MM.1S (cell line): ENCODE measurements around the gene CYP20A1.
A peak's percentile ranks its signal among the peaks of the same experiment; 100 is the strongest.

Experiments
- DNase-seq: peaks from one replicate; pipeline ENCODE4 v3.0.0-alpha.2; 2015
- H2AFZ ChIP-seq: fragments of 300-600 bp; sonication (generic); 2 replicates; pipeline ENCODE4 v1.6.0; 2016; ENCODE audit warnings: antibody characterized with exemption, low read length
- H3F3A ChIP-seq: fragments of 300-600 bp; sonication (generic); 2 replicates; pipeline ENCODE4 v1.6.1; 2016; ENCODE audit warnings: mild to moderate bottlenecking, antibody characterized with exemption, low read length, moderate library complexity, mixed read lengths; ENCODE audit not compliant: insufficient read depth
- H3K27ac ChIP-seq: fragments of 300-600 bp; sonication (generic); 2 replicates; pipeline ENCODE4 v1.5.1; 2016; ENCODE audit warnings: mild to moderate bottlenecking, low read length
- H3K27me3 ChIP-seq: fragments of 300-600 bp; sonication (generic); replicated peaks from 2 replicates; pipeline ENCODE4 v1.6.0; 2016; ENCODE audit warnings: low read length; ENCODE audit not compliant: insufficient read depth
- H3K36me3 ChIP-seq: fragments of 300-600 bp; sonication (generic); replicated peaks from 2 replicates; pipeline ENCODE4 v1.6.1; 2016; ENCODE audit warnings: mild to moderate bottlenecking, low read length, mixed read lengths; ENCODE audit not compliant: insufficient read depth
- H3K4me1 ChIP-seq: fragments of 300-600 bp; sonication (generic); 2 replicates; pipeline ENCODE4 v1.6.1; 2016; ENCODE audit warnings: low read length, mixed read lengths
- H3K4me2 ChIP-seq: fragments of 300-600 bp; sonication (generic); 2 replicates; pipeline ENCODE4 v1.6.0; 2016; ENCODE audit warnings: low read depth, low read length
- H3K4me3 ChIP-seq: fragments of 300-600 bp; sonication (generic); 2 replicates; pipeline ENCODE4 v1.5.1; 2016; ENCODE audit warnings: low read length, mixed read lengths
- H3K79me2 ChIP-seq: fragments of 300-600 bp; sonication (generic); 2 replicates; pipeline ENCODE4 v1.6.1; 2016; ENCODE audit warnings: mixed run types, low read length, mixed read lengths
- H3K9ac ChIP-seq: fragments of 300-600 bp; sonication (generic); 2 replicates; pipeline ENCODE4 v1.6.1; 2016; ENCODE audit warnings: low read length, mixed read lengths
- H3K9me2 ChIP-seq: fragments of 300-600 bp; sonication (generic); replicated peaks from 2 replicates; pipeline ENCODE4 v1.6.1; 2016; ENCODE audit warnings: mild to moderate bottlenecking, low read length, mixed read lengths; ENCODE audit not compliant: insufficient read depth
- H3K9me3 ChIP-seq: fragments of 300-600 bp; sonication (generic); replicated peaks from 2 replicates; pipeline ENCODE4 v1.6.1; 2016; ENCODE audit warnings: mild to moderate bottlenecking, low read length, mixed read lengths; ENCODE audit not compliant: insufficient read depth
- H4K20me1 ChIP-seq: fragments of 300-600 bp; sonication (generic); 2 replicates; pipeline ENCODE4 v1.6.1; 2016; ENCODE audit warnings: mild to moderate bottlenecking, low read length, moderate library complexity, mixed read lengths; ENCODE audit not compliant: insufficient read depth
- CTCF ChIP-seq: fragments of 300-600 bp; sonication (generic); IDR thresholded peaks from 2 replicates; pipeline ENCODE4 v1.5.1; 2016; ENCODE audit warnings: antibody characterized with exemption, low read length, mixed read lengths
- EZH2 ChIP-seq: fragments of 300-600 bp; sonication (generic); optimal IDR thresholded peaks from 2 replicates; pipeline ENCODE3; 2017; ENCODE audit warnings: low read depth, mild to moderate bottlenecking, antibody characterized with exemption, low read length, mixed read lengths
- EZH2phosphoT487 ChIP-seq: fragments of 300-600 bp; sonication (generic); IDR thresholded peaks from 2 replicates; pipeline ENCODE4 v1.6.1; 2018; ENCODE audit warnings: antibody characterized with exemption, low read length

CYP20A1 gene

DNA sequence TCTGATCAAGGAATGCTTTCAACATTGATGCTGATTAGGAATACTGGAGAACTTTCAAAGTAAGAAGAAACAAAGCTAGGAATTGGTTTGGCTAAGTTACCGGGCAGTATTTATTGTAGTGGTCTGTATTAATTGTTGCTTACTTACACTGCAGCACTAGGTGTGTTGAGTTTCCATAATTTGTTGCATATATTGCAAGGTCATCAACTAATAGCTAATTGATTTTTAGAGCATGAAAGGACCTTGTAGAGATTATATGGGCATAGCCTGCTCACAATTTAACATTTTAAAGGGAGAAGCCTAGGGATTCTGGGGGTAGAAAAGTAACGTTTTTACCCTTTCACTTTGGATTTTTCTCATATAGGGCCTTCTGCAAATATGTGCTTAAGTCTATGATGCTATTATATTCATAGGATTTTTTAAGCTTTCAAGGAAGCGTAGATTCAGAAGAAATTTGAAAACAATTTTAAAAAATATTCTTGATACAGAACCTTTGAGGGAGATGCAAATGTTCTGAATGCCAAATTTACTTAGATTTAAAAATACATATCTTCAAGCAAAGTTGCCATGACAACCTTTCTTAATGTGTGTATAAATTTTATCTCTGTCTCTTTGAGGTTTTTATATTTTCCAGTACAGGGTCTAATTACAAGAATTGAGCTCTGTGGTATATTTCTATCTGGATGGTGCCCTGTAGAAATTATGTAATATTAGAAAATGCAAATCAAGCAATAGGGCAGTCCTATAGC lies 72.0 kb downstream of the CYP20A1 start:
- no peak for TF ChIP-seq EZH2phosphoT487
- no peak for TF ChIP-seq CTCF
- TF ChIP-seq EZH2: no peak
- Histone ChIP-seq H3F3A (no peaks in the 10 kb centered on the region; the same call in 1 of the 2 replicates), H3K9me3 (no peaks in the 10 kb centered on the region), H3K4me1 (no peaks in the 10 kb centered on the region), H3K9me2 (no peaks in the 10 kb centered on the region), H2AFZ (no peak overlapping the region), H3K4me3 (no peak overlapping the region), H3K79me2 (no peaks in the 10 kb centered on the region), H3K9ac (no peak overlapping the region), H4K20me1 (no peaks in the 10 kb centered on the region), H3K36me3 (no peaks in the 10 kb centered on the region), H3K4me2 (no peak overlapping the region), H3K27ac (no peak overlapping the region), H3K27me3 (no peaks in the 10 kb centered on the region)
- DNase-seq: no peak

DNA sequence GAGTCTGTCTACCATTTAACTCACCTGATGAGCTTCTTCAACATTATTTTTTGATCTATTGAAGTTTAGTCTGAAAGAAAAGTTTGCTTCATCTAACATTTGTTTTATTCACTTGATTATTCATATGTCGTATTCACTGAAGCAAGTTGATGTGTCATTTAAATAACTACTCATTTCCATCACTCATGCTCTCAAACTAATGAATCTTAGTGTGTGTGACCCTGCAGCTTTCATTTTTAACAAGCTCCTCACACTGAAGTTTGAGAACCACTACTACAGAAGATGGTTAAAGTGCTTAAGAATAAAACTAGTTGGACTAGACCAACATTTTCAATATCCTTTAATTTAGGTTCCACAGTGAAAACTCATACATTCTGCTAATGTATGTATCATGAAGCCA lies 87.5 kb downstream of the CYP20A1 start:
- Histone ChIP-seq H3K79me2 (peaks cover 28% of the 10 kb centered on the region), H3K27ac (no peak overlapping the region), H3K4me2 (no peak overlapping the region), H3K9me3 (no peaks in the 10 kb centered on the region), H4K20me1 (no peaks in the 10 kb centered on the region), H3K9ac (no peak overlapping the region), H3F3A (peaks cover 7% of the 10 kb centered on the region), H2AFZ (no peak overlapping the region), H3K27me3 (no peaks in the 10 kb centered on the region), H3K4me1 (peaks cover 5% of the 10 kb centered on the region; the same call in 1 of the 2 replicates), H3K9me2 (no peaks in the 10 kb centered on the region), H3K36me3 (no peaks in the 10 kb centered on the region), H3K4me3 (no peak overlapping the region)
- TF ChIP-seq EZH2 (no peak), EZH2phosphoT487 (no peak), CTCF (no peak)
- no peak for DNase-seq

- Histone ChIP-seq H3K36me3 (no peaks in the 10 kb centered on the region), H3K9ac (peak overlapping the region; percentile 63; the same call in 1 of the 2 replicates), H3K4me3 (peak overlapping the region; percentile 98), H3K27ac (no peak overlapping the region; the same call in 1 of the 2 replicates), H3K4me2 (peak overlapping the region; percentile 92), H3K4me1 (peaks cover 5% of the 10 kb centered on the region; the same call in 1 of the 2 replicates), H3K9me2 (no peaks in the 10 kb centered on the region), H2AFZ (peak overlapping the region; percentile 99), H3K27me3 (no peaks in the 10 kb centered on the region), H3K79me2 (peaks cover 39% of the 10 kb centered on the region), H3K9me3 (no peaks in the 10 kb centered on the region), H3F3A (peaks cover 7% of the 10 kb centered on the region), H4K20me1 (no peaks in the 10 kb centered on the region)
- TF ChIP-seq EZH2phosphoT487 (no peak), EZH2 (no peak), CTCF (no peak)
- no peak for DNase-seq
These were observed 88.7 kb downstream of the CYP20A1 start for GRCh38 chr2:203327582-203327900.
